Neural cell (in vitro differentiated cells): ENCODE results near the gene PLCB4. TPM values are rescaled to one million over a fixed set of nuclear protein-coding genes. Genes with fewer than 3 reads are reported as not detected.

Experiments used
- H2AFZ ChIP-seq: fragments of 200-600, 300-800 bp; sonication (generic), shearing (Covaris generic); 2 replicates; pipeline ENCODE4 v1.6.0; 2014; ENCODE audit warnings: low read depth, mild to moderate bottlenecking, antibody characterized with exemption, low read length, moderate library complexity
- H3F3A ChIP-seq: fragments of 200-600 bp; shearing (Covaris generic); 2 replicates; pipeline ENCODE4 v1.6.1; 2016; ENCODE audit warnings: mild to moderate bottlenecking, moderate library complexity, mixed read lengths, antibody characterized with exemption, low read length; ENCODE audit not compliant: insufficient read depth, poor library complexity, severe bottlenecking
- H3K27ac ChIP-seq: fragments of 200-600, 300-800 bp; sonication (generic), shearing (Covaris generic); 2 replicates; pipeline ENCODE4 v1.5.1; 2014; ENCODE audit warnings: mild to moderate bottlenecking, low read length, moderate library complexity
- H3K27me3 ChIP-seq: fragments of 300-800, 200-600 bp; sonication (generic), shearing (Covaris generic); 2 replicates; pipeline ENCODE4 v1.6.0; 2014; ENCODE audit warnings: mild to moderate bottlenecking, low read depth, low read length, moderate library complexity; ENCODE audit not compliant: insufficient read depth
- H3K36me3 ChIP-seq: fragments of 300-800, 200-600 bp; sonication (generic), shearing (Covaris generic); 2 replicates; pipeline ENCODE4 v1.5.1; 2014; ENCODE audit warnings: mild to moderate bottlenecking, antibody characterized with exemption, low read length, moderate library complexity; ENCODE audit not compliant: insufficient read depth
- H3K4me2 ChIP-seq: fragments of 300-800, 200-600 bp; sonication (generic), shearing (Covaris generic); 2 replicates; pipeline ENCODE4 v1.6.0; 2014; ENCODE audit warnings: mild to moderate bottlenecking, low read length
- H3K4me3 ChIP-seq: fragments of 300-800, 200-600 bp; sonication (generic), shearing (Covaris generic); 2 replicates; pipeline ENCODE4 v1.5.1; 2014; ENCODE audit warnings: mild to moderate bottlenecking, low read length, moderate library complexity
- H3K79me2 ChIP-seq: fragments of 200-600 bp; shearing (Covaris generic); replicated peaks from 2 replicates; pipeline ENCODE4 v1.6.0; 2014; ENCODE audit warnings: mild to moderate bottlenecking, low read length, moderate library complexity; ENCODE audit not compliant: insufficient read depth
- H3K9ac ChIP-seq: fragments of 300-800, 200-600 bp; sonication (generic), shearing (Covaris generic); 2 replicates; pipeline ENCODE4 v1.6.1; 2016; ENCODE audit warnings: mild to moderate bottlenecking, low read length, mixed read lengths
- H3K9me2 ChIP-seq: fragments of 200-600 bp; shearing (Covaris generic); 2 replicates; pipeline ENCODE4 v1.6.1; 2016; ENCODE audit warnings: mild to moderate bottlenecking, low read length, mixed read lengths; ENCODE audit not compliant: insufficient read depth
- H3K9me3 ChIP-seq: fragments of 200-600, 300-800 bp; sonication (generic), shearing (Covaris generic); 2 replicates; pipeline ENCODE4 v1.6.1; 2016; ENCODE audit warnings: mild to moderate bottlenecking, mixed run types, low read length, moderate library complexity, mixed read lengths
- H4K20me1 ChIP-seq: fragments of 200-600 bp; shearing (Covaris generic); 2 replicates; pipeline ENCODE4 v1.6.1; 2016; ENCODE audit warnings: mild to moderate bottlenecking, mixed run types; ENCODE audit not compliant: insufficient read depth
- EP300 ChIP-seq: fragments of 450-650 bp; conservative IDR thresholded peaks from 2 replicates; pipeline ENCODE4 v1.6.1; 2014; ENCODE audit warnings: antibody characterized with exemption, mild to moderate bottlenecking, moderate library complexity; ENCODE audit not compliant: poor library complexity, severe bottlenecking
- EZH2 ChIP-seq: fragments of 200-600, 300-800 bp; shearing (Covaris generic), sonication (generic); IDR thresholded peaks from 2 replicates; pipeline ENCODE4 v1.6.1; 2014; ENCODE audit warnings: antibody characterized with exemption, low read length, borderline replicate concordance, mild to moderate bottlenecking; ENCODE audit not compliant: insufficient read depth, poor library complexity, severe bottlenecking
- MXI1 ChIP-seq: fragments of 450-650 bp; conservative IDR thresholded peaks from 2 replicates; pipeline ENCODE4 v1.6.1; 2014; ENCODE audit warnings: antibody characterized with exemption, mild to moderate bottlenecking; ENCODE audit not compliant: poor library complexity, severe bottlenecking
- POLR2AphosphoS5 ChIP-seq: IDR thresholded peaks from 2 replicates; pipeline ENCODE4 v1.6.1; 2012
- RAD21 ChIP-seq: fragments of 450-650 bp; conservative IDR thresholded peaks from 2 replicates; pipeline ENCODE4 v1.6.1; 2014; ENCODE audit warnings: antibody characterized with exemption, mild to moderate bottlenecking, moderate library complexity
- REST ChIP-seq: IDR thresholded peaks from 2 replicates; pipeline ENCODE4 v1.6.1; 2012; ENCODE audit warnings: borderline replicate concordance
- SMC3 ChIP-seq: fragments of 450-650 bp; conservative IDR thresholded peaks from 2 replicates; pipeline ENCODE4 v1.6.1; 2014; ENCODE audit warnings: antibody characterized with exemption, mild to moderate bottlenecking, moderate library complexity; ENCODE audit not compliant: poor library complexity
- TAF1 ChIP-seq: IDR thresholded peaks from 2 replicates; pipeline ENCODE4 v1.6.1; 2012; ENCODE audit warnings: low read depth
- polyA plus RNA-seq: library from polyadenylated mRNA; depleted of rRNA; stranded (reverse); fragments of >200 nt; gene quantifications from 2 replicates; pipeline ENCODE4 v1.2.3, GENCODE V29; 2014
- TF ChIP-seq, protein P1 (sequence below): fragments of 450-650 bp; IDR thresholded peaks from 2 replicates; pipeline ENCODE4 v1.5.1; 2014; ENCODE audit warnings: antibody characterized with exemption, mild to moderate bottlenecking, moderate library complexity; ENCODE audit not compliant: poor library complexity, severe bottlenecking

The PLCB4 gene
- polyA plus RNA-seq, 1 donor from 2014 or later: 13.1 TPM

GRCh38 chr20:9508696-9509178, 439.9 kb downstream of the PLCB4 start:
- Histone ChIP-seq H3K36me3 (no peaks in the 10 kb centered on the region), H3K27me3 (peaks cover 90% of the 10 kb centered on the region), H2AFZ (no peak overlapping the region), H3K27ac (no peak overlapping the region), H4K20me1 (no peaks in the 10 kb centered on the region), H3K4me3 (no peak overlapping the region), H3K9me3 (peaks cover 6% of the 10 kb centered on the region), H3K9me2 (no peaks in the 10 kb centered on the region), H3K4me2 (no peak overlapping the region), H3K9ac (no peak overlapping the region), H3F3A (no peaks in the 10 kb centered on the region), H3K79me2 (no peaks in the 10 kb centered on the region)
- TF ChIP-seq, protein P1, sequence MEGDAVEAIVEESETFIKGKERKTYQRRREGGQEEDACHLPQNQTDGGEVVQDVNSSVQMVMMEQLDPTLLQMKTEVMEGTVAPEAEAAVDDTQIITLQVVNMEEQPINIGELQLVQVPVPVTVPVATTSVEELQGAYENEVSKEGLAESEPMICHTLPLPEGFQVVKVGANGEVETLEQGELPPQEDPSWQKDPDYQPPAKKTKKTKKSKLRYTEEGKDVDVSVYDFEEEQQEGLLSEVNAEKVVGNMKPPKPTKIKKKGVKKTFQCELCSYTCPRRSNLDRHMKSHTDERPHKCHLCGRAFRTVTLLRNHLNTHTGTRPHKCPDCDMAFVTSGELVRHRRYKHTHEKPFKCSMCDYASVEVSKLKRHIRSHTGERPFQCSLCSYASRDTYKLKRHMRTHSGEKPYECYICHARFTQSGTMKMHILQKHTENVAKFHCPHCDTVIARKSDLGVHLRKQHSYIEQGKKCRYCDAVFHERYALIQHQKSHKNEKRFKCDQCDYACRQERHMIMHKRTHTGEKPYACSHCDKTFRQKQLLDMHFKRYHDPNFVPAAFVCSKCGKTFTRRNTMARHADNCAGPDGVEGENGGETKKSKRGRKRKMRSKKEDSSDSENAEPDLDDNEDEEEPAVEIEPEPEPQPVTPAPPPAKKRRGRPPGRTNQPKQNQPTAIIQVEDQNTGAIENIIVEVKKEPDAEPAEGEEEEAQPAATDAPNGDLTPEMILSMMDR: no peak
- TF ChIP-seq POLR2AphosphoS5 (no peak), RAD21 (no peak), REST (no peak), SMC3 (no peak), MXI1 (no peak), EP300 (no peak), EZH2 (no peak), TAF1 (no peak)

- no peaks in the 10 kb centered on the region for H3F3A ChIP-seq
- no peak overlapping the region for H3K4me2 ChIP-seq
- no peak overlapping the region for H3K4me3 ChIP-seq
- H3K9me2 ChIP-seq: no peaks in the 10 kb centered on the region
- H3K9me3 ChIP-seq: peaks cover 6% of the 10 kb centered on the region
- no peak overlapping the region for H3K9ac ChIP-seq
- H3K79me2 ChIP-seq: no peaks in the 10 kb centered on the region
- no peak overlapping the region for H3K27ac ChIP-seq
- H2AFZ ChIP-seq: no peak overlapping the region
- TF ChIP-seq, protein P1: no peak
- no peak for TF ChIP-seq SMC3
- TF ChIP-seq TAF1: no peak
- TF ChIP-seq POLR2AphosphoS5: no peak
- no peaks in the 10 kb centered on the region for H4K20me1 ChIP-seq
- H3K36me3 ChIP-seq: no peaks in the 10 kb centered on the region
- peaks cover 95% of the 10 kb centered on the region for H3K27me3 ChIP-seq
Observed at GRCh38 chr20:9509246-9509645, 440.4 kb downstream of the PLCB4 start.
